Activated naive CD8-positive, alpha-beta T cell (primary cell): ENCODE data around the gene RTN4IP1.
"Not testable (repeated sequence)": the region's sequence is repeated elsewhere in the genome, so short reads cannot be mapped to it uniquely, and the experiment has no call there.

Source experiments
- H3K27ac Mint-ChIP-seq: one replicate; pipeline ENCODE4 v1.8.0; 2021; ENCODE audit warnings: mixed read lengths
- H3K27me3 Mint-ChIP-seq: one replicate; pipeline ENCODE4 v1.8.0; 2021; ENCODE audit warnings: mixed read lengths
- H3K36me3 Mint-ChIP-seq: one replicate; pipeline ENCODE4 v1.8.0; 2021; ENCODE audit warnings: mixed read lengths
- H3K4me1 Mint-ChIP-seq: one replicate; pipeline ENCODE4 v1.8.0; 2021; ENCODE audit warnings: low read depth, mixed read lengths
- H3K4me3 Mint-ChIP-seq: one replicate; pipeline ENCODE4 v1.8.0; 2021; ENCODE audit warnings: mild to moderate bottlenecking, mixed read lengths
- H3K9me3 Mint-ChIP-seq: one replicate; pipeline ENCODE4 v1.8.0; 2021; ENCODE audit warnings: low read depth, mixed read lengths

RTN4IP1 gene

GRCh38 chr6:106637717-106638341, 8.5 kb upstream of the RTN4IP1 start:
- H3K27ac Mint-ChIP-seq, result no peak overlapping the region
- H3K4me1 Mint-ChIP-seq, result peaks cover 38% of the 10 kb centered on the region
- no peak overlapping the region for H3K4me3 Mint-ChIP-seq
- no peaks in the 10 kb centered on the region for H3K27me3 Mint-ChIP-seq
- peaks cover 8% of the 10 kb centered on the region for H3K36me3 Mint-ChIP-seq
- no peaks in the 10 kb centered on the region for H3K9me3 Mint-ChIP-seq

DNA sequence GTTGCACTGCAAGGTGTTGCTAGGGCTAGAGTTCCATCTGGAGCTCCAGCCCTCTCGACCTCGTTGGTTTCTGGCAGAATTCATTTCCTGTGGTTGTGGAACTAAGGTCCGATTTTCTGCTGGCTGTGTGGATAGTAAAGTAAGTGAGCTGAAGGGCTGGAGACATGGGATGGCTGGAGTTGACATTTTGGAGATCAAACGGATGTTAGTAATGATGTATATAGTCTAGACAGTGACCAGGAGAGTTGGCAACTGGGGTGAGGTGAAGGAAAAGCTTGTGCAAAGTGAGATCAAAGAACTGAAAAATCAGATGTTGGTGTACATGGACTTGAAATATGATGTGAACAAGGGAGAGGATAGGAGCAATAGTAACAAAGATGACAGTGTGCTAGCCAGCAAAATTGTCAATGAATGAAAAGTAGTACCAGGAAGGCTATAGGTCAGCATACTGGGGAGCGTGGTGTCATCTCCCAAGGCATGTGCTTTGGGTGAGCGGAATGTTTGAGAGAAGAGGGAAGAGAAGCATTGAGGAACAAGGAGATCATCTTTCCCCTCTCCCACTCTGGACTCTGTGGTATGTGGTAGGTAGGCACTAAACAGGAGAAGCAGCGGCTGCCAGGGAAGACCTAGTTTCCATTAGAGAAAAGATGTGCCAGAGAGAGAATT, 7.9 kb upstream of the RTN4IP1 start:
- H3K4me3 Mint-ChIP-seq, result no peak overlapping the region
- peaks cover 5% of the 10 kb centered on the region for H3K36me3 Mint-ChIP-seq
- no peaks in the 10 kb centered on the region for H3K9me3 Mint-ChIP-seq
- H3K27me3 Mint-ChIP-seq, result no peaks in the 10 kb centered on the region
- peaks cover 41% of the 10 kb centered on the region for H3K4me1 Mint-ChIP-seq
- no peak overlapping the region for H3K27ac Mint-ChIP-seq

- Mint-ChIP-seq H3K4me1 (peaks cover 48% of the 10 kb centered on the region), H3K36me3 (peaks cover 7% of the 10 kb centered on the region), H3K27ac (no peak overlapping the region), H3K27me3 (no peaks in the 10 kb centered on the region), H3K9me3 (no peaks in the 10 kb centered on the region), H3K4me3 (no peak overlapping the region)
These were observed 5.3 kb upstream of the RTN4IP1 start for GRCh38 chr6:106634565-106634964.

DNA sequence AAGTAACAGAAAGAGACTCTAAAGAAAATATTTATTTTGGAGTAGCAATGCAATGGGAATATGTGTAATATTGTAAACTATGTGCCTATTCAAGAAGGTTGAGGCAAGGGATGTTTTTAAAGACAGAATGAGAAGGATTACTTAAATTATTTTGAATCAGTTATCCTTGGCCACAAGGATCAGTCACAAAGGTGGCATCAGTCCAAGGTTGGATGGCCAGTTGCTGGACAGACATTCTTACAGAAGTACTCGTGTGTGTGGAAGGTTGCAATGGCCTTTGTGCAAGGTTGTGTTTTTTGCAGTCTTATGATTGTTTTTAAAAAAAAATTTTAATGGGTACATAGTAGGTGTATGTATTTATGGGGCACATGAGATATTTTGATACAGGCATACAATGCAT, 2.0 kb upstream of the RTN4IP1 start:
- Mint-ChIP-seq H3K27me3 (no peaks in the 10 kb centered on the region), H3K4me1 (peaks cover 41% of the 10 kb centered on the region), H3K9me3 (no peaks in the 10 kb centered on the region), H3K4me3 (no peak overlapping the region), H3K27ac (no peak overlapping the region), H3K36me3 (peaks cover 7% of the 10 kb centered on the region)

- Mint-ChIP-seq H3K36me3 (peaks cover 7% of the 10 kb centered on the region), H3K9me3 (no peaks in the 10 kb centered on the region), H3K27ac (peak overlapping the region; percentile 100), H3K4me3 (peak overlapping the region; percentile 99), H3K4me1 (peaks cover 37% of the 10 kb centered on the region), H3K27me3 (no peaks in the 10 kb centered on the region)
These were observed 1.1 kb upstream of the RTN4IP1 start for GRCh38 chr6:106630366-106630765.

GRCh38 chr6:106629859-106630163, 513 bp upstream of the RTN4IP1 start:
- peaks cover 7% of the 10 kb centered on the region for H3K36me3 Mint-ChIP-seq
- no peaks in the 10 kb centered on the region for H3K27me3 Mint-ChIP-seq
- no peaks in the 10 kb centered on the region for H3K9me3 Mint-ChIP-seq
- peaks cover 32% of the 10 kb centered on the region for H3K4me1 Mint-ChIP-seq
- H3K4me3 Mint-ChIP-seq, result peak overlapping the region; percentile 99
- peak overlapping the region; percentile 100 for H3K27ac Mint-ChIP-seq

GRCh38 chr6:106628658-106629102, 618 bp downstream of the RTN4IP1 start:
- Mint-ChIP-seq H3K27me3 (no peaks in the 10 kb centered on the region), H3K36me3 (peaks cover 4% of the 10 kb centered on the region)

DNA sequence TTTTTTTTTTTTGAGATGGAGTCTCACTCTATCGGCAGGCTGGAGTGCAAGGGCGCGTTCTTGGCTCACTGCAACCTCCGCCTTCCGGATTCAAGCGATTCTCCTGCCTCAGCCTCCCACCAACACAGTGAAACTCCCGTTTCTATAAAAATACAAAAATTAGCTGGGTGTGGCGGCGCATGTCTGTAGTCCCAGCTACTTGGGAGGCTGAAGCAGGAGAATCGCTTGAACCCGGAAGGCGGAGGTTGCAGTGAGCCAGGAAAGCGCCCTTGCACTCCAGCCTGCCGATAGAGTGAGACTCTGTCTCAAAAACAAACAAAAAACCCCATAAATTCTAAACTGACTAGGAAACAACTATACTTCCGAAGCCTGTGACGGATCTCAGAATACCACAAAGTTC, 1.5 kb downstream of the RTN4IP1 start:
- H3K27me3 Mint-ChIP-seq, H3K27ac Mint-ChIP-seq, H3K36me3 Mint-ChIP-seq, H3K9me3 Mint-ChIP-seq: not testable (repeated sequence)
- Mint-ChIP-seq H3K4me1 (peaks cover 24% of the 10 kb centered on the region), H3K4me3 (peak overlapping the region; percentile 99)

More at GRCh38 chr6:106628658-106629102, 618 bp downstream of the RTN4IP1 start:
- Mint-ChIP-seq H3K9me3 (no peaks in the 10 kb centered on the region), H3K4me3 (peak overlapping the region; percentile 99), H3K4me1 (peaks cover 24% of the 10 kb centered on the region), H3K27ac (peak overlapping the region; percentile 100)

- Mint-ChIP-seq H3K9me3 (no peaks in the 10 kb centered on the region), H3K4me3 (no peak overlapping the region), H3K4me1 (peaks cover 17% of the 10 kb centered on the region), H3K36me3 (peaks cover 9% of the 10 kb centered on the region), H3K27me3 (no peaks in the 10 kb centered on the region), H3K27ac (no peak overlapping the region)
These were observed 2.8 kb downstream of the RTN4IP1 start for GRCh38 chr6:106626485-106626884.

GRCh38 chr6:106623039-106623438, 6.3 kb downstream of the RTN4IP1 start:
- Mint-ChIP-seq H3K36me3 (peaks cover 11% of the 10 kb centered on the region), H3K27me3 (no peaks in the 10 kb centered on the region), H3K4me3 (no peak overlapping the region), H3K4me1 (peaks cover 4% of the 10 kb centered on the region), H3K27ac (no peak overlapping the region), H3K9me3 (no peaks in the 10 kb centered on the region)

- Mint-ChIP-seq H3K9me3 (no peaks in the 10 kb centered on the region), H3K27ac (no peak overlapping the region), H3K4me1 (peaks cover 4% of the 10 kb centered on the region), H3K4me3 (no peak overlapping the region), H3K36me3 (peaks cover 11% of the 10 kb centered on the region), H3K27me3 (no peaks in the 10 kb centered on the region)
These were observed 6.9 kb downstream of the RTN4IP1 start for GRCh38 chr6:106622412-106622811.

- Mint-ChIP-seq H3K27ac (no peak overlapping the region), H3K36me3 (peaks cover 11% of the 10 kb centered on the region), H3K4me3 (no peak overlapping the region), H3K27me3 (no peaks in the 10 kb centered on the region), H3K4me1 (no peaks in the 10 kb centered on the region), H3K9me3 (no peaks in the 10 kb centered on the region)
These were observed 8.2 kb downstream of the RTN4IP1 start for GRCh38 chr6:106620931-106621672.

GRCh38 chr6:106619223-106619622, 10.1 kb downstream of the RTN4IP1 start:
- Mint-ChIP-seq H3K4me1 (no peaks in the 10 kb centered on the region), H3K4me3 (no peak overlapping the region), H3K36me3 (peaks cover 13% of the 10 kb centered on the region), H3K9me3 (no peaks in the 10 kb centered on the region), H3K27ac (no peak overlapping the region), H3K27me3 (no peaks in the 10 kb centered on the region)

GRCh38 chr6:106618324-106618723, 11.0 kb downstream of the RTN4IP1 start:
- Mint-ChIP-seq H3K27ac (no peak overlapping the region), H3K36me3 (peaks cover 13% of the 10 kb centered on the region)

DNA sequence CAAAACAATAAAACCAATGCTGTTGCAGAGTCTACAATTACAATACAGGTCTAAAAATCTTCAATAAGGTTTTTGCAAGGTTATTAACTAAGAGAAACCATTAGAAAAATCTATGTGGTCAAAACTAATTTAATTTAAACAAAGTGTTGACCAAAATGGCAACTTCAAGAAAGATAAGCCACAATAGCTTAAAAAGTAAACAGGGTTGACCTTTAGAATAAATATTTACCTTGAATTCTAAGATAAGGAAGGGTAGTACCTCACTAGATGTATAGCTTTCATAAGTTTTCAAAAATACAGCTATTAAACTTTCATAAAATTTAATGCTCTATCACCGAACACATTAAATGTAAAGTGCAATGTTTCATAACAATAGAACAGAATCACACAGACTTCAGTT, 11.4 kb downstream of the RTN4IP1 start:
- Mint-ChIP-seq H3K4me3 (no peak overlapping the region), H3K36me3 (peaks cover 17% of the 10 kb centered on the region), H3K4me1 (peaks cover 4% of the 10 kb centered on the region), H3K9me3 (no peaks in the 10 kb centered on the region), H3K27me3 (no peaks in the 10 kb centered on the region), H3K27ac (no peak overlapping the region)

More at GRCh38 chr6:106618324-106618723, 11.0 kb downstream of the RTN4IP1 start:
- H3K4me1 Mint-ChIP-seq, result no peaks in the 10 kb centered on the region
- no peaks in the 10 kb centered on the region for H3K9me3 Mint-ChIP-seq
- no peak overlapping the region for H3K4me3 Mint-ChIP-seq
- H3K27me3 Mint-ChIP-seq, result no peaks in the 10 kb centered on the region
